ENCODE results near the gene PNMA1. TPM values are rescaled to one million over a fixed set of nuclear protein-coding genes. Genes with fewer than 3 reads are reported as not detected.

The PNMA1 gene
- total and polyA plus RNA-seq, 2 of the 13 experiments (the other 11 are each of a cell fraction or from before 2014, with no cell fraction given) = 7.0 to 8.3 TPM

- TF ChIP-seq ZNF639 (CRISPR knock-in tag; conservative IDR thresholded peaks at IDR 0.05) = no peak; the same call in 1 of the 2 replicates
- no peak for TF ChIP-seq NR2F1 (CRISPR knock-in tag; IDR thresholded peaks at IDR 0.05)
- TF ChIP-seq THAP9 (CRISPR knock-in tag; IDR thresholded peaks at IDR 0.05; ENCODE audit: borderline replicate concordance) = peak; percentile 58; the same call in 1 of the 2 replicates
- peak; percentile 24 for TF ChIP-seq CTCF (CRISPR knock-in tag; IDR thresholded peaks at IDR 0.05)
- peak; percentile 63; the same call in 1 of the 2 replicates for TF ChIP-seq UBTF (CRISPR knock-in tag; IDR thresholded peaks at IDR 0.05)
- TF ChIP-seq ZSCAN22 (CRISPR knock-in tag; IDR thresholded peaks at IDR 0.05) = no peak
- TF ChIP-seq RARA (CRISPR knock-in tag; IDR thresholded peaks at IDR 0.05) = peak; percentile 34; the same call in 1 of the 2 replicates
- no peak for TF ChIP-seq MNT (IDR thresholded peaks at IDR 0.05)
- TF ChIP-seq ATF7-NPFF (CRISPR knock-in tag; IDR thresholded peaks at IDR 0.05; ENCODE audit: low read depth) = no peak
- peak; percentile 59; the same call in 1 of the 2 replicates for TF ChIP-seq PHF20 (CRISPR knock-in tag; IDR thresholded peaks at IDR 0.05)
- peak; percentile 97 for TF ChIP-seq ETV5 (CRISPR knock-in tag; IDR thresholded peaks at IDR 0.05; ENCODE audit: borderline replicate concordance)
- TF ChIP-seq ZNF792 (CRISPR knock-in tag; IDR thresholded peaks at IDR 0.05) = peak; percentile 58; the same call in 1 of the 2 replicates
- peak; percentile 63 for TF ChIP-seq MAX (IDR thresholded peaks at IDR 0.05)
- TF ChIP-seq HDAC1 (CRISPR knock-in tag; IDR thresholded peaks at IDR 0.05) = peak; percentile 52; the same call in 1 of the 2 replicates
- TF ChIP-seq ZNF501 (CRISPR knock-in tag; IDR thresholded peaks at IDR 0.05) = peak; percentile 69; the same call in 1 of the 2 replicates
- no peak for TF ChIP-seq ELK4 (CRISPR knock-in tag; IDR thresholded peaks at IDR 0.05; ENCODE audit: borderline replicate concordance)
These were observed 39.1 kb upstream of the PNMA1 start (continued) for GRCh38 chr14:73753124-73753886.

All from HepG2 (cell line).